HG03460 (cell line): ENCODE results near the gene CADPS2.

Experiments used
- ATAC-seq: cut with Tn5 transposase; IDR thresholded peaks from one replicate; pipeline ENCODE4 v1.9.1; 2021; ENCODE audit not compliant: unreplicated experiment

The CADPS2 gene

GRCh38 chr7:122327969-122328368 lies 558.3 kb downstream of the CADPS2 start:
- no peak for ATAC-seq

- no peak for ATAC-seq
Measured at GRCh38 chr7:122316467-122317388, 569.5 kb downstream of the CADPS2 start.

DNA sequence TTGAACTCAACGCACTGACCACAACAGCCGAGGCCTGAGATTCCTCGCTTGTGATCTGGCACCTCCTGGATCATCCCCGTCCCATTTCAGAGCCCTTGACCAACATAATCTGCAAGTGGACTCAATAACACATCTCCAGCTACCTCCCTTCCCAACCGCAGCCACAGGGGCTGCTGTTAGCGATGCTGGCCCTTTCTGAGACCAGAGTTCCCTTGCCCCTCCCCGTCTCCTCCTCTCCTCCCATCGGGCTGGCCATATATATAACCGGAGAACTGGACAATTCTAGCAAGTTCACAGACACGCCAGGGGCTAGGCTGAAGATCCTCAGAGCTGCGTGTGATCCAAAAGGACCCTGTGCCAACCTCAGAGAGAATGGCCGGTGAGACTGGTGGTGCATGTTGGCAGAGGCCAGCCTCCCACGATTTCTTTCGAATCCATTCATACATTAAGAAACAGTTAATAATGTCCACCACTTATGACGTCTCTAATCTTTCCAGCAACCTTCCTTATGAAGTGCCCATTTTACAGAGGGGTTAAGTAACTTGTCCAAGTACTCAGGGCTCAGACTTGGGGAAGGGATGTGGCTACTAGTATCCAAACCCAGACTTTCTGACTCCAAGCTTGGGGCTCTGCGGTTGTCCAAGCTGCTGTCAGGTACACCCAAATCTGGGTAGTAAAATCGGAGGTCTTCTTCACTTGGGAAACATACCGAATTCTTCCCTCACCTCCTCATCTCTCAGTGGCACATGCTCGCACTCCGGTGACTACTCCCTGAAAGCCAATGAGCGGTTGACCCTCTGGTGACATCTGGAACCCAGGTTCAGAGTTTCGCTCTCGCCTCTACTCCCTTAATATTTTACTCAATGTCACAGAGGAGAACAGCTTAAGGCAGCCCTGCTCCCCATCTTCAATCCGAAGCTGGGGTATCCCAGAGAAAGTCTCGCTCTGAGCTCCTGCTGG lies 570.5 kb downstream of the CADPS2 start:
- ATAC-seq, result no peak

GRCh38 chr7:122314284-122314683 lies 572.0 kb downstream of the CADPS2 start:
- ATAC-seq, result no peak

- ATAC-seq, result no peak
Measured at GRCh38 chr7:122312789-122313188, 573.5 kb downstream of the CADPS2 start.

DNA sequence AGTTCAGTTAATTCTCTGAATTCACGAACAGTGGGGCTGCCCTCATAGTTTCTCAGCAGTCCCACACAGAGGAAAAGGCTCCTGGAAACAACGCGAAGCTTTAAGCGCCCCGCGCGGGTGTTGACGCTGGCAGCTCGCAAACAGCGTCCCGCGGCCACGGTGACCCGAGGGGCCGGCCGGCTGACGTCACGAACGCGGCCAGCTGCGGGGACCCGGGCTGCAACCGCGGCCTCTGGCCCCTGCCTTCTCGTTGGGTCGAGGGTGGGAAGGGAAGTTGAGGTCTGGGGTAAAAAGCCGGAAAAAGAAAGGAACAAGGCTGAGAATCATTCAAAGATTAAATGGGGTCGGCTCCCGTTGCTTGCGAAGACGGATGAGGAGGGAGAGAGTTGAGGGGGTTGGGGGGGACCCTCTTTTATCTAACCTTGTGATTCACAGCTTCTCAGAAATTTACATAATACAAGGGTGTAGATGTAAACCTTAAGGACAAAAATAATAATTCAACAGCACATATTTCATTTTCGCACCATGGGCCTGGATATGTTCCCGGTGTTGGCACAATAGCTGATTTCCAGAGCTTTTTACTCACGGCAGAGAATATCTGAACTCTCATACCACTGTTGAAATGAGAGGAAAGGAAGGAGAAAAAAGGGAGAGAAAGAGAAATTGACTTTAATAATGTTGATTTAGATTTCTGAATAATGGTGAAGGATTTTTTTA lies 574.4 kb downstream of the CADPS2 start:
- no peak for ATAC-seq

- no peak for ATAC-seq
Measured at GRCh38 chr7:122311050-122311700, 575.1 kb downstream of the CADPS2 start.

DNA sequence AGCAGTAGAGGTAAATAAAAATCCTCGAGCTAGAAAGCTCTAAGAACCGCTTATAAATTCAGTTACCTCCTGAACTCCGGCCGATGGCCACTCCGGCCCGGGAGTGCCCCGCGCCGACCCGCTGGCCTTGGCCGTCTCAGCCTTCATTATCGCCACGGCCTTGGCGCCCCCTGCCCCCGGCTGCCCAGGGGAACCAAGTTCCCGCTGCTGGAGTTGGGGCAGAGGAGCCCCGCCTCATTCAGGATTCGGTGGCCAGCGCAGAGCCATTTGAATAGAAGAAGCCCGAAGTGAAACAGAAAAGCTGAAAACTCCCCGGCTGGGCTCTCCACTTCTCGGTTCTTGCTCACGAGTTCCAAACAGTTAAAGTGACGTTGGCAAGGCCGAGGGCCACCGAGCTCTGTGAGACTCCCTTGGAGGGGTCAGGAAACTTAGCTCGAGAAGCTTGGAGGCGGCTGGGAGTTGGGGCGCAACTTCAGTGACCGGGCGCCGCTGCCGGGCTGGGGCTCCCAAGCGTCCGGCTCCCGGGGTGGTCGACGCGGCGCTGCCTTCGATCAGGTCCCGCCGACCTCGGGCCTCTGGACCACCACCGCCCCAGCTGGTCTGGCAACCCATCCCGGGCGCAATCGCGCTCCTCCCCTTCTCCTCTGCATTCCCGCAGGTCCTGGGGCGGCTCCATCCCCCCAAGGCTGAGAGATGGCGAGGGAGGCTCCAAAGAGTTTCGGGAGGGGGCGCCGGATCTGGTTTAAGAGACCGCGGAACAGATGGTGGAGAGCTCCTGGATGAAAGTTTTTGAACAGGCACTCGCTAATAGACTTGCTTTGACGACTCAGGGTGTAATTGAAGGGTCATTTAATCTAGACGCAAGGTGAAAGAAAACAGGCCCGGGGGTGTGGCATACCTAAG lies 575.9 kb downstream of the CADPS2 start:
- ATAC-seq, result no peak

GRCh38 chr7:122309421-122309820 lies 576.8 kb downstream of the CADPS2 start:
- ATAC-seq, result no peak

DNA sequence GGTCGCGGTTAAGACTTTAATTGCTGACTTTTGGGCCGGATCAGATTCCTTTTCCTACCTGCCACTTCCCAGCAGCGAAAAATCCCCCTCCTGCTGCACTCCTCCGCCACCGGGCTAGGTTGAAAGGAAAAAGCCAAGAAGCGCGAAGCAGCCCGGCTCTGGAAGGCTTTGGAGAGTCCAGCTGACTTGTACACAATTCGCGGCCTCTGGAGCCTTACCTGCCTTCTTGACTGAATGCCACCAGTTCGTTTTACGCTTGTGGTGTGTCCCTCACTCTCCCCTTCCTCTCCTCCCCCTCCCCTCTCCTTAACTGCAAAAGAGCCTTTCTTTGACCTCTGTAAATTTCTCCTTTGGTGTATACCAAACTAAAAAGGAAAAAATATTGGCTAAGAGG lies 579.0 kb downstream of the CADPS2 start:
- ATAC-seq, result no peak

DNA sequence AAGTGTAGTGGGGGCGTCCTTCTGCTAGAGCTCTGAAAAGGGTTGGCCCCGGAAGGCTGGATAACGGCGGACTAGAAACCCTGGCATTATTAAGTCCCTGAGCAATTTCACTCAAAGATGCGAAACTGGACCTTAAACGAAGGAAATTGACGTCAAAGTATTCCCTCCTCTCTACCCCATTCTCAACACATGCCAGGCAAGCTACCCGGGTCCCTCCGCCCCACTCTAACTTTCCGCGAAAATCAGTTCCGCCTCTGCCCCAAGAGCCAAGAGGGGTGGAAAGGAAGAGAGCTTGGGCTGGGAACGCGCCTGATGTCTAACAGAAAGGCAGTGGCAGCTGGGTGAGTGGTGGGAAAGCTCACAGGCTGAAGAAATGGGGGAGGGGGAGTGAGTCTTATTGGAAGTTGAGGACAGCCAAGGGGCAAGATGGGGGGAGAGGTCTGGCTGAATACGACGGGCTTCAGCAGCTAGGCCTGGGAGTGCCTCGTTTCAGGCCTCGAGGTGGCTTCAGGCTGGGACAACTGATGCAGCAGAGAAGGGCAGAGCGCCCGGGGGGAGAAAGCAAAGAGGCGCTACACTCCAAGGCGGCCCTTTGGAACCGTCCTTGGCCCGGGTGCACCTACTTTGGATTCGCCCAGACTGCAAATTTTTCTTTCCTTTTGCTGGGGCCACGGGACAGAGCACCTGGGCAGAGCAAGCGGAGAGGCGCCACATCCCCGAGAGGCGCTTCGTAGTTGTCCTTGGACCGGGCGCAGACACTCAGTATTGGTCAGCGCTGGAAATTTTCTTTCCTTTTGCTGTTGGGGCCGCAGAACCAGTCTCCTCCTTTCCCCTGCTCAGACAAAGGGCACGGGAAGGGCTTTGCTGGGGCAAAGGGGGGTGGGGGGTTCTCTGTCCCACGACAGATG lies 579.7 kb downstream of the CADPS2 start:
- no peak for ATAC-seq

GRCh38 chr7:122305475-122306319 lies 580.6 kb downstream of the CADPS2 start:
- ATAC-seq, result no peak

DNA sequence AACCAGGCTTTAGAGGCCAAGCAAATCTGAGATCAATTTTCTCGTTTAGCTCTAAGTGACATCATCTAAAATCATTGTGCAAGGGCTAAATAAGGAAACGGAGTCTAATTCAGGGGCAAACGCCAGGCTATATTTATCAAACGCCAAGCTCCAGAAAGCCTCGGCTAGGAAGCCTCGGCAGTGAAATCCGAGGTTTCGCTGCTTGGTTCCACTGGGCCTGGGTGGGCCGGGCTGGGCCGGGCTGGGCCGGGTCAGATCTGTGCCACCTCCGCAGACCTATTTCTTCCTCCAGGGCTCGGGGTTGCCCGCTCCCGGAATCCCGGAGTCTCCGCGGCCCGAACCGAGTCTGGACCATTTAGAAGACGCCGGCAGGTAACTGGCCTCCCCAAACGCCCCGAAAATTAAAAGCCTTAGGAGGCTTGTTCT lies 581.3 kb downstream of the CADPS2 start:
- ATAC-seq, result no peak

DNA sequence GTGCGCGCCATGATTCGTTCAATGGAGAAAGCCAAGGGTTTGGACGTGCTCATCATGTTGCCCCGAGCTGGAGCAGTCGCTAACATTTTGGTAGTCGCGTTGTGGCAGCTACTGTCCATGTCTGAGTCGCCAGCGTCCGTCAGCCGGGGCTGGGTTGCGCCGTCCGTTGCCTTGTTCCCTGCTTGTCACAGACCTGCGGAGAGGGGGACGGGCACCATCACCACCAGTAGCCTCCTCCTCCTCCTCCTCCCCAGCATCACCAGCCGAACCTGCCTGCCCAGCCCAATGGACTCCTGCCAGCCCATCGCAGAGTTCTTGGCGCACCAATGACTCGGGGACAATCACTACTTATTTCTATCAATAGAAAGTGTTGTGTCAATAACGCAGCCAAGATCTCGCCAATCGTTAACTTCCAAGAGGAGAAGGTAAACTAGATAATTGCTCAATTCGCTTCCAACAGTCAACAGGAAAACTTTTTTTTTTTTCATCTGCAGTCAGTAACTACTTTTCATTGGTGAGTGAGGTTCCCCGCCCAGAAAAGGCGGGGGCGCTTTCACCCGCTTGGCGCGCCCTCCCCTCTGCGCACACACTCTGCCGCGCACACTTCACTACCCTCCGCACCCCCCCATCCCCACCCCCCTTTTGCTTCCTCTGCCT lies 581.8 kb downstream of the CADPS2 start, which contains the start of gene FEZF1:
FEZF1 (minus strand) TSS at position 432 of the 657 bp plus-strand sequence; CDS start at position 119, 313 bp downstream.
- no peak for ATAC-seq

DNA sequence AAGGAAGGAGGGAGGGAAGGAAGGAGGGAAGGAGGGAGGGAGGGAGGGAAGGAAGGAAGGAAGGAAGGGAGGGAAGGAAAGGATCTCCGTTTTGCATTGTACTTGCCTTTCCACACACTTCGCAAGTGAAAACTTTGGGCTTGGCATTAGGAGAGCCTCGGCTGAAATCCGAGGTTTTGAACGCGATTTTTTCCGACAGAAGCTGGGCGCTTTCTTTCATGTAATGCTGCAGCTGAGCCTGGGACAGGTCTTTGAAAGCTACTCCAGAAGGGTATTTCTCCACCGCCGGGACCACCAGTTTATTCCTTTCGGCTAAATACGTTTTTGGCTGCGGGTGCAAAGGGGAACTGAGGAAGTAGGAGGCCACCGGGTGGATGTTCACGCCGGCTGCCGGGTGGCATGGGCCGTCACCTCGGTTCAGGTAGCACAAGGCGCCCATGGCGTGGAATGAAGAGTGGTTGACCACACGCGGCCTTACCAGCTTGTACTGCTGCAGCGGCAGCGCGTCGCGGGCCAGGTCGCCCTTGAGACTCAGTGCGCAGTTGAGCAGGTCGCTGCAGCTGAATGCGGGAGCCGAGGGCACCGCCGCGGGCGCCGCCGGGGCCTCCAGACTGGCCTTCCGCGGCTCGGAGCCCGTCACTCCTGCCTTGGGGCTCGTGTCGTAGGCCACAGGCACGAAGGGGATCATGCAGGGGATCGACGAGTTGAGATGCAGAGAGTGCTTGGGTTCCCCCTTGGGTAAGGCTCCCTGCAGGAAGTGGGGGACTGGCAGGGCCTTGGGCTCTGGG lies 582.5 kb downstream of the CADPS2 start:
- no peak for ATAC-seq
